NCI-H748 (cell line): ENCODE measurements around the gene KIF12.
"Not testable (repeated sequence)": the region's sequence is repeated elsewhere in the genome, so short reads cannot be mapped to it uniquely, and the experiment has no call there.

Source experiments
- DNase-seq: peaks from one replicate; lab custom pipeline; 2025; ENCODE audit not compliant: unreplicated experiment; lab: John Stamatoyannopoulos, UW

KIF12 gene

DNA sequence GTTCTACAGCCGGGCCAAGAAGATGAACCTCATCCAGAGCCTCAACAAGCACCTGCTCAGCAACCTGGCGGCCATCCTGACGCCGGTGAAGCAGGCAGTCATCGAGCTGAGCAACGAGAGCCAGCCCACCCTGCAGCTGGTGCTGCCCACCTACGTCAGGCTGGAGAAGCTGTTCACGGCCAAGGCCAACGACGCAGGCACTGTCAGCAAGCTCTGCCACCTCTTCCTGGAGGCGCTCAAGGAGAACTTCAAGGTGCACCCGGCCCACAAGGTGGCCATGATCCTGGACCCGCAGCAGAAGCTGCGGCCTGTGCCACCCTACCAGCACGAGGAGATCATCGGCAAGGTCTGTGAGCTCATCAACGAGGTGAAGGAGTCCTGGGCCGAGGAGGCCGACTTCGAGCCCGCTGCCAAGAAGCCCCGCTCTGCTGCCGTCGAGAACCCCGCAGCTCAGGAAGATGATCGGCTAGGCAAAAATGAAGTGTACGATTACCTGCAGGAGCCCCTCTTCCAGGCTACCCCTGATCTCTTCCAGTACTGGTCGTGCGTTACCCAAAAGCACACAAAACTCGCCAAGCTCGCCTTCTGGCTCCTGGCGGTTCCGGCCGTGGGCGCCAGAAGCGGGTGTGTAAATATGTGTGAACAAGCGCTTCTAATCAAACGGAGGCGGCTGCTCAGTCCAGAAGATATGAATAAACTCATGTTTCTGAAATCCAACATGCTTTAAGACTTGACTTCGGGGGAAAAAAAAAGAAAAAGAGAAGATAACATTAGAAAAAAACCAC is 49.5 kb downstream of the KIF12 start:
- DNase-seq, result no peak

DNA sequence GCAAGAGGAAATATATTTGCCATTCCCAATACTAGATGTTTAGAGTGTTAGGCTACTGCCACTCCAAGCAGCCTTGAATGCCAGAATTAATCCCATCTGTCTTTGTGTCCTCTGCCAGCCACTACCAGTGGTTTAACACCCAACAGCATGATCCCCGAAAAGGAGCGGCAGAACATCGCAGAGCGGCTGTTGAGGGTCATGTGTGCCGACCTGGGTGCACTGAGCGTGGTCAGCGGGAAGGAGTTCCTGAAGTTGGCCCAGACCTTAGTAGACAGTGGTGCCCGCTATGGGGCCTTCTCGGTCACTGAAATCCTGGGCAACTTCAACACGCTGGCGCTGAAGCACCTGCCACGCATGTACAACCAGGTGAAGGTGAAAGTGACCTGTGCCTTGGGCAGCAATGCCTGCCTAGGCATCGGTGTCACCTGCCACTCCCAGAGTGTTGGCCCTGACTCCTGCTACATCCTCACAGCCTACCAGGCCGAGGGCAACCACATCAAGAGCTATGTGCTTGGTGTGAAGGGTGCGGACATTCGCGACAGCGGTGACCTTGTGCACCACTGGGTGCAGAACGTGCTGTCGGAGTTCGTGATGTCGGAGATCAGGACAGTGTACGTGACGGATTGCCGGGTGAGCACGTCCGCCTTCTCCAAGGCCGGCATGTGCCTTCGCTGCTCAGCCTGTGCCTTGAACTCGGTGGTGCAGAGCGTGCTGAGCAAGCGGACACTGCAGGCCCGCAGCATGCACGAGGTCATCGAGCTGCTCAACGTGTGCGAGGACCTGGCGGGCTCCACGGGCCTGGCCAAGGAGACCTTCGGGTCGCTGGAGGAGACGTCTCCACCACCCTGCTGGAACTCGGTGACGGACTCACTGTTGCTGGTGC is 50.3 kb downstream of the KIF12 start:
- no peak for DNase-seq

- no peak for DNase-seq
Measured at GRCh38 chr9:114047717-114048116, 51.4 kb downstream of the KIF12 start.

GRCh38 chr9:114046875-114047274 is 52.2 kb downstream of the KIF12 start:
- DNase-seq, result no peak

- DNase-seq, result no peak
Measured at GRCh38 chr9:114046237-114046755, 52.8 kb downstream of the KIF12 start.

GRCh38 chr9:114043660-114044059 is 55.4 kb downstream of the KIF12 start:
- DNase-seq, result not testable (repeated sequence)
